Measurements from ENCODE around the gene ADAMTS6. TPM values are rescaled to one million over a fixed set of nuclear protein-coding genes. Genes with fewer than 3 reads are reported as not detected.
A peak's percentile ranks its signal among the peaks of the same experiment; 100 is the strongest.
"Not testable (repeated sequence)": the region's sequence is repeated elsewhere in the genome, so short reads cannot be mapped to it uniquely, and the experiment has no call there.

Gene ADAMTS6
- total RNA-seq, 2 experiments from 2014 or later: 1.8 to 3.4 TPM

GRCh38 chr5:65185468-65185867 is 296.3 kb downstream of the ADAMTS6 start:
- DNase-seq (no peak), ATAC-seq (no peak)
- CTCF ChIA-PET: no interaction called here
- Mint-ChIP-seq H3K27me3 (ENCODE audit: low read depth) (no peaks in the 10 kb centered on the region), H3K4me1 (ENCODE audit: low read depth) (no peaks in the 10 kb centered on the region), H3K4me3 (no peak overlapping the region), H3K36me3 (ENCODE audit: low read depth) (no peaks in the 10 kb centered on the region), H3K27ac (no peak overlapping the region), H3K9me3 (ENCODE audit: insufficient read depth) (no peaks in the 10 kb centered on the region)
- POLR2A ChIA-PET: no interaction called here

- CTCF ChIA-PET: no interaction called here
These were observed 296.9 kb downstream of the ADAMTS6 start for GRCh38 chr5:65184780-65185179.

GRCh38 chr5:65174231-65174630 is 307.5 kb downstream of the ADAMTS6 start:
- ATAC-seq; H3K4me3 Mint-ChIP-seq; CTCF ChIA-PET; H3K27ac Mint-ChIP-seq; H3K9me3 Mint-ChIP-seq (ENCODE audit: insufficient read depth); H3K27me3 Mint-ChIP-seq (ENCODE audit: low read depth); DNase-seq; H3K36me3 Mint-ChIP-seq (ENCODE audit: low read depth); H3K4me1 Mint-ChIP-seq (ENCODE audit: low read depth): not testable (repeated sequence)
- POLR2A ChIA-PET: interaction anchor here (0.7 kb wide), 1 partner anchor 901 kb away, joined by 3 read pairs; no protein-coding TSS in a partner anchor

More at GRCh38 chr5:65184780-65185179, 296.9 kb downstream of the ADAMTS6 start:
- DNase-seq: no peak
- no peaks in the 10 kb centered on the region for H3K4me1 Mint-ChIP-seq (ENCODE audit: low read depth)
- H3K9me3 Mint-ChIP-seq (ENCODE audit: insufficient read depth): no peaks in the 10 kb centered on the region
- POLR2A ChIA-PET: no interaction called here
- no peaks in the 10 kb centered on the region for H3K27me3 Mint-ChIP-seq (ENCODE audit: low read depth)
- ATAC-seq: no peak
- H3K36me3 Mint-ChIP-seq (ENCODE audit: low read depth): no peaks in the 10 kb centered on the region
- no peak overlapping the region for H3K4me3 Mint-ChIP-seq
- H3K27ac Mint-ChIP-seq: no peak overlapping the region

GRCh38 chr5:65173130-65173525 is 308.6 kb downstream of the ADAMTS6 start:
- H3K4me3 Mint-ChIP-seq: no peak overlapping the region

GRCh38 chr5:65172486-65173129 is 309.1 kb downstream of the ADAMTS6 start:
- no peaks in the 10 kb centered on the region for H3K36me3 Mint-ChIP-seq (ENCODE audit: low read depth)
- no peaks in the 10 kb centered on the region for H3K9me3 Mint-ChIP-seq (ENCODE audit: insufficient read depth)
- ChIA-PET CTCF (interaction anchor here (0.6 kb wide), 1 partner anchor 13 kb away, joined by 3 read pairs; no protein-coding TSS in a partner anchor), POLR2A (no interaction called here)
- DNase-seq (no peak), ATAC-seq (peak; percentile 49)
- H3K27me3 Mint-ChIP-seq (ENCODE audit: low read depth): no peaks in the 10 kb centered on the region
- no peak overlapping the region for H3K4me3 Mint-ChIP-seq
- peaks cover 6% of the 10 kb centered on the region for H3K4me1 Mint-ChIP-seq (ENCODE audit: low read depth)
- no peak overlapping the region for H3K27ac Mint-ChIP-seq

More at GRCh38 chr5:65173130-65173525, 308.6 kb downstream of the ADAMTS6 start:
- POLR2A ChIA-PET: no interaction called here
- Mint-ChIP-seq H3K27me3 (ENCODE audit: low read depth) (no peaks in the 10 kb centered on the region), H3K4me1 (ENCODE audit: low read depth) (peaks cover 6% of the 10 kb centered on the region), H3K27ac (no peak overlapping the region), H3K9me3 (ENCODE audit: insufficient read depth) (no peaks in the 10 kb centered on the region), H3K36me3 (ENCODE audit: low read depth) (no peaks in the 10 kb centered on the region)
- CTCF ChIA-PET: no interaction called here
- DNase-seq: no peak
- ATAC-seq: no peak

- no peak for ATAC-seq
- POLR2A ChIA-PET: no interaction called here
- no peaks in the 10 kb centered on the region for H3K9me3 Mint-ChIP-seq (ENCODE audit: insufficient read depth)
These were observed 310.1 kb downstream of the ADAMTS6 start for GRCh38 chr5:65171645-65172044.

GRCh38 chr5:65163698-65164097 is 318.0 kb downstream of the ADAMTS6 start:
- Mint-ChIP-seq H3K4me1 (ENCODE audit: low read depth) (peaks cover under 1% of the 10 kb centered on the region), H3K9me3 (ENCODE audit: insufficient read depth) (peaks cover 4% of the 10 kb centered on the region)
- POLR2A ChIA-PET: no interaction called here

More at GRCh38 chr5:65171645-65172044, 310.1 kb downstream of the ADAMTS6 start:
- Mint-ChIP-seq H3K4me3 (no peak overlapping the region), H3K36me3 (ENCODE audit: low read depth) (no peaks in the 10 kb centered on the region), H3K4me1 (ENCODE audit: low read depth) (peaks cover 6% of the 10 kb centered on the region), H3K27me3 (ENCODE audit: low read depth) (no peaks in the 10 kb centered on the region), H3K27ac (no peak overlapping the region)
- CTCF ChIA-PET: no interaction called here
- no peak for DNase-seq

GRCh38 chr5:65161655-65162054 is 320.1 kb downstream of the ADAMTS6 start:
- no peak for DNase-seq
- Mint-ChIP-seq H3K27ac (no peak overlapping the region), H3K27me3 (ENCODE audit: low read depth) (peaks cover 6% of the 10 kb centered on the region), H3K36me3 (ENCODE audit: low read depth) (no peaks in the 10 kb centered on the region), H3K9me3 (ENCODE audit: insufficient read depth) (peaks cover 4% of the 10 kb centered on the region), H3K4me3 (no peak overlapping the region), H3K4me1 (ENCODE audit: low read depth) (peaks cover 8% of the 10 kb centered on the region)
- POLR2A ChIA-PET: no interaction called here
- ATAC-seq: no peak
- CTCF ChIA-PET: no interaction called here

More at GRCh38 chr5:65163698-65164097, 318.0 kb downstream of the ADAMTS6 start:
- Mint-ChIP-seq H3K27me3 (ENCODE audit: low read depth) (peaks cover 6% of the 10 kb centered on the region), H3K4me3 (no peak overlapping the region), H3K27ac (no peak overlapping the region), H3K36me3 (ENCODE audit: low read depth) (no peaks in the 10 kb centered on the region)
- ATAC-seq (no peak), DNase-seq (no peak)
- CTCF ChIA-PET: no interaction called here

GRCh38 chr5:65157906-65158603 is 323.7 kb downstream of the ADAMTS6 start:
- ATAC-seq: no peak
- no peak for DNase-seq
- Mint-ChIP-seq H3K4me1 (ENCODE audit: low read depth) (peaks cover 8% of the 10 kb centered on the region), H3K9me3 (ENCODE audit: insufficient read depth) (no peaks in the 10 kb centered on the region), H3K4me3 (no peak overlapping the region), H3K27me3 (ENCODE audit: low read depth) (peaks cover 6% of the 10 kb centered on the region), H3K27ac (no peak overlapping the region), H3K36me3 (ENCODE audit: low read depth) (no peaks in the 10 kb centered on the region)
- ChIA-PET CTCF (no interaction called here), POLR2A (interaction anchor here (0.6 kb wide), 1 partner anchor 321 kb away, joined by 3 read pairs; no protein-coding TSS in a partner anchor)

GRCh38 chr5:65156933-65157332 is 324.8 kb downstream of the ADAMTS6 start:
- ChIA-PET CTCF (no interaction called here), POLR2A (no interaction called here)
- Mint-ChIP-seq H3K4me3 (no peak overlapping the region), H3K36me3 (ENCODE audit: low read depth) (no peaks in the 10 kb centered on the region), H3K27me3 (ENCODE audit: low read depth) (peaks cover 6% of the 10 kb centered on the region), H3K4me1 (ENCODE audit: low read depth) (peaks cover 8% of the 10 kb centered on the region), H3K27ac (no peak overlapping the region), H3K9me3 (ENCODE audit: insufficient read depth) (no peaks in the 10 kb centered on the region)
- ATAC-seq: no peak
- DNase-seq: no peak

- no peaks in the 10 kb centered on the region for H3K9me3 Mint-ChIP-seq (ENCODE audit: insufficient read depth)
- no peak overlapping the region for H3K27ac Mint-ChIP-seq
- CTCF ChIA-PET: no interaction called here
- no peak overlapping the region for H3K4me3 Mint-ChIP-seq
- DNase-seq (no peak), ATAC-seq (no peak)
- peaks cover 4% of the 10 kb centered on the region for H3K4me1 Mint-ChIP-seq (ENCODE audit: low read depth)
- no peaks in the 10 kb centered on the region for H3K36me3 Mint-ChIP-seq (ENCODE audit: low read depth)
- H3K27me3 Mint-ChIP-seq (ENCODE audit: low read depth): no peaks in the 10 kb centered on the region
- POLR2A ChIA-PET: no interaction called here
These were observed 329.6 kb downstream of the ADAMTS6 start for GRCh38 chr5:65152131-65152530.

- H3K4me3 Mint-ChIP-seq: no peak overlapping the region
- POLR2A ChIA-PET: no interaction called here
- H3K27me3 Mint-ChIP-seq (ENCODE audit: low read depth): no peaks in the 10 kb centered on the region
- H3K27ac Mint-ChIP-seq: no peak overlapping the region
- CTCF ChIA-PET: no interaction called here
- H3K9me3 Mint-ChIP-seq (ENCODE audit: insufficient read depth): no peaks in the 10 kb centered on the region
- H3K4me1 Mint-ChIP-seq (ENCODE audit: low read depth): peaks cover 4% of the 10 kb centered on the region
- ATAC-seq: no peak
- no peak for DNase-seq
- no peaks in the 10 kb centered on the region for H3K36me3 Mint-ChIP-seq (ENCODE audit: low read depth)
These were observed 330.1 kb downstream of the ADAMTS6 start for GRCh38 chr5:65151614-65152013.
